ENCODE measurements around the gene NPR2.

GRCh38 chr9:35835766-35836165, 44.4 kb downstream of the NPR2 start:
- no peak for TF ChIP-seq CTCF (IDR thresholded peaks at IDR 0.05; ENCODE audit: extremely low read depth in 1 of 2, insufficient read depth in 1 of 2, low read depth in 1 of 2, low read length in 2 of 2)
- TF ChIP-seq EZH2 (IDR thresholded peaks at IDR 0.05; ENCODE audit: borderline replicate concordance, low read depth, low read length, severe bottlenecking) = no peak
- no peak for TF ChIP-seq POLR2A (IDR thresholded peaks at IDR 0.05; ENCODE audit: low read depth, low read length)
- TF ChIP-seq MYC (IDR thresholded peaks at IDR 0.05; ENCODE audit: low read depth, low read length) = no peak
- no peak for TF ChIP-seq POLR2AphosphoS5 (IDR thresholded peaks at IDR 0.05; ENCODE audit: insufficient read depth, low read depth, low read length)
